Activated naive CD8-positive, alpha-beta T cell (primary cell): ENCODE data around the gene RBFOX1.

Experiments
- H3K27ac Mint-ChIP-seq: one replicate; pipeline ENCODE4 v1.8.0; 2021; ENCODE audit warnings: mixed read lengths
- H3K27me3 Mint-ChIP-seq: one replicate; pipeline ENCODE4 v1.8.0; 2021; ENCODE audit warnings: mixed read lengths
- H3K36me3 Mint-ChIP-seq: one replicate; pipeline ENCODE4 v1.8.0; 2021; ENCODE audit warnings: mixed read lengths
- H3K4me1 Mint-ChIP-seq: one replicate; pipeline ENCODE4 v1.8.0; 2021; ENCODE audit warnings: low read depth, mixed read lengths
- H3K4me3 Mint-ChIP-seq: one replicate; pipeline ENCODE4 v1.8.0; 2021; ENCODE audit warnings: mild to moderate bottlenecking, mixed read lengths
- H3K9me3 Mint-ChIP-seq: one replicate; pipeline ENCODE4 v1.8.0; 2021; ENCODE audit warnings: low read depth, mixed read lengths

RBFOX1 gene

DNA sequence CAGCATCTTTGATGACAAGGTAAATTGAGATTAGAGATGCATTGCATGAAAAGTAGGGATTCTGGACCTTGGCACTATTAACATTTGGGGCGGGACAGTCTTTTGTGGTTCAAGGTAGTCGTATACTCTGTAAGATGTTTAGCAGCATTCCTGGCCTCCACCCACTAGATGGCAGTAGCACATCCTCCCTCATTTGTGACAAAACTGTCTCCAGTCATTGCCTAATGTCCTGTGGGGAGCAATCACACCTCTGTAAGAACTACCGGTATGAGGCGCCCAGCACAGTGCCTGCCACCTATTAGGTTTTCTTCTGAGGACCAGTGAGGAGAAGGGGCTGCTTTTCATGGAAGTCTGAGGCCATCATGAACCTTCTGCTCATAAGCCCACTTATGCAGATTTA is 180.8 kb downstream of the RBFOX1 start:
- no peaks in the 10 kb centered on the region for H3K36me3 Mint-ChIP-seq
- H3K4me1 Mint-ChIP-seq: no peaks in the 10 kb centered on the region
- no peak overlapping the region for H3K4me3 Mint-ChIP-seq
- no peak overlapping the region for H3K27ac Mint-ChIP-seq
- H3K27me3 Mint-ChIP-seq: no peaks in the 10 kb centered on the region
- peaks cover 10% of the 10 kb centered on the region for H3K9me3 Mint-ChIP-seq

GRCh38 chr16:7515543-7515942 is 182.9 kb downstream of the RBFOX1 start:
- Mint-ChIP-seq H3K27me3 (no peaks in the 10 kb centered on the region), H3K4me3 (no peak overlapping the region), H3K9me3 (peaks cover 7% of the 10 kb centered on the region), H3K36me3 (no peaks in the 10 kb centered on the region), H3K27ac (no peak overlapping the region), H3K4me1 (no peaks in the 10 kb centered on the region)

GRCh38 chr16:7517496-7517895 is 184.9 kb downstream of the RBFOX1 start:
- no peaks in the 10 kb centered on the region for H3K4me1 Mint-ChIP-seq
- H3K27ac Mint-ChIP-seq: no peak overlapping the region
- no peaks in the 10 kb centered on the region for H3K27me3 Mint-ChIP-seq
- no peak overlapping the region for H3K4me3 Mint-ChIP-seq
- peaks cover 3% of the 10 kb centered on the region for H3K9me3 Mint-ChIP-seq
- H3K36me3 Mint-ChIP-seq: no peaks in the 10 kb centered on the region

- Mint-ChIP-seq H3K36me3 (no peaks in the 10 kb centered on the region), H3K27ac (no peak overlapping the region), H3K27me3 (no peaks in the 10 kb centered on the region), H3K9me3 (peaks cover 3% of the 10 kb centered on the region), H3K4me3 (no peak overlapping the region), H3K4me1 (no peaks in the 10 kb centered on the region)
Observed at GRCh38 chr16:7518158-7518557, 185.5 kb downstream of the RBFOX1 start.

- Mint-ChIP-seq H3K4me1 (no peaks in the 10 kb centered on the region), H3K27ac (no peak overlapping the region), H3K36me3 (no peaks in the 10 kb centered on the region), H3K4me3 (no peak overlapping the region), H3K9me3 (peaks cover 3% of the 10 kb centered on the region), H3K27me3 (no peaks in the 10 kb centered on the region)
Observed at GRCh38 chr16:7521834-7522233, 189.2 kb downstream of the RBFOX1 start.

GRCh38 chr16:7524419-7524818 is 191.8 kb downstream of the RBFOX1 start:
- Mint-ChIP-seq H3K4me1 (no peaks in the 10 kb centered on the region), H3K27me3 (no peaks in the 10 kb centered on the region), H3K4me3 (no peak overlapping the region), H3K27ac (no peak overlapping the region), H3K36me3 (no peaks in the 10 kb centered on the region), H3K9me3 (peaks cover 3% of the 10 kb centered on the region)

DNA sequence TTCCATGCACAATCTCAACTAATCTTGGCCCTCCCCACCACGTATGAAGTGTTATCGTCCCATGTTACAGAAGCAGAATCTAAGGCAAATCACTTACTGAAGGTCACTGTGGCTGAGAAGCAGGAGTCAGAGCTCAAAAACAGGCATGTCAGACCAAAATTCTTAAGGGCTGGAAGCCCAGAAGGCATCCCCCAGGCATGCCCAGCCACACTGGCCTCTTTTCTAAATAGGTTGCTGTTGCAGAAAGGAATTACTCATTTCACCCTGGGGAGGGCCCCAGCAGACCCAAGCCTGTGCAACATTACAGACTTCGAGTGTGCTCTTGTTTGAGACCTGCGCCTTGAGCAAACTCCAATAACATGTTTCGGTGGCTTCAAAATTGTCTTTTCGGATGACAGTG is 194.1 kb downstream of the RBFOX1 start:
- Mint-ChIP-seq H3K36me3 (no peaks in the 10 kb centered on the region), H3K4me1 (no peaks in the 10 kb centered on the region), H3K27ac (no peak overlapping the region), H3K27me3 (no peaks in the 10 kb centered on the region), H3K4me3 (no peak overlapping the region), H3K9me3 (peaks cover 3% of the 10 kb centered on the region)

- no peaks in the 10 kb centered on the region for H3K9me3 Mint-ChIP-seq
- H3K36me3 Mint-ChIP-seq: no peaks in the 10 kb centered on the region
- no peaks in the 10 kb centered on the region for H3K4me1 Mint-ChIP-seq
Observed at GRCh38 chr16:7532534-7532933, 199.9 kb downstream of the RBFOX1 start.

DNA sequence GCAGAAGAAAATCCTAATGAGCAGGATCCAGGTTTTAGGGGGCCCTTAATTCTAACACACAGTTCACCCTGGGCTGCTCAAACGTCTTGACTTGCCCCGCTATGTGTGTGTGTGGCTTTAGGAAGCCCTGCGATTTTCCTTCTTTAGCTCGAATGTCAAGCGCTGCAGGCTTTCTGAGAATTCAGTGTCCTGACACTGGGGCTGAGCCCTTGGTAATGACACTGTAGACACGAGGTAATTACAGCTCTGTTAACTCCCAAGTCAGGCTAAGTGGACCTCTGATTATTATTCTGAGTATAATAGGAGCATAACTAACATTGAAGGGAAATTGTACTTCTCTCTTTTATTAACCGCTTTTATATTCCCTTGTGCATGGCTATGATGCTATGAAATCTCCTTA is 202.1 kb downstream of the RBFOX1 start:
- Mint-ChIP-seq H3K4me1 (no peaks in the 10 kb centered on the region), H3K4me3 (no peak overlapping the region), H3K27me3 (no peaks in the 10 kb centered on the region), H3K27ac (no peak overlapping the region), H3K9me3 (peaks cover 13% of the 10 kb centered on the region), H3K36me3 (no peaks in the 10 kb centered on the region)

More at GRCh38 chr16:7532534-7532933, 199.9 kb downstream of the RBFOX1 start:
- Mint-ChIP-seq H3K4me3 (no peak overlapping the region), H3K27ac (no peak overlapping the region), H3K27me3 (no peaks in the 10 kb centered on the region)

DNA sequence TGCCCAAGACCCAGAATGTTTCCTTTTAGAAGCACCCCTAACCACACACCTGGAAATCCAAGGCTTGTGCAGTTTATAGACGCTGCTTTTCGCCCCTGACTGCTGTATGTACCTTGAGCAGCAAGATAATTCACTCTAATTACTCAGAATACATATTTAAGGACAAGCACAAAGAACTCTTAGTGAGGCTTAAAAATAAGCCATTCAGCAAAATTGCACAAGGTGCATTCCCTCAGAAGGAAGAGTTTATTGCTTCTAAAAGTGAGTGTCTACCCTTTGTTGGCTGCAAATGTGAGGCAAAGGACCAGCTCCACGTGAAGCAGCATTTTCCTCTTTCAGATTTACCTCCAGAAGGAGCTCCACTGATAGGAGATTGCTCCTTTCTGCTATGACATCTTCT is 208.4 kb downstream of the RBFOX1 start:
- no peak overlapping the region for H3K27ac Mint-ChIP-seq
- H3K36me3 Mint-ChIP-seq: no peaks in the 10 kb centered on the region
- H3K9me3 Mint-ChIP-seq: peaks cover 19% of the 10 kb centered on the region
- no peaks in the 10 kb centered on the region for H3K27me3 Mint-ChIP-seq
- no peaks in the 10 kb centered on the region for H3K4me1 Mint-ChIP-seq
- H3K4me3 Mint-ChIP-seq: no peak overlapping the region

- Mint-ChIP-seq H3K4me3 (no peak overlapping the region), H3K9me3 (peaks cover 7% of the 10 kb centered on the region), H3K36me3 (no peaks in the 10 kb centered on the region), H3K27ac (no peak overlapping the region), H3K27me3 (no peaks in the 10 kb centered on the region), H3K4me1 (no peaks in the 10 kb centered on the region)
Observed at GRCh38 chr16:7545251-7545650, 212.6 kb downstream of the RBFOX1 start.

- Mint-ChIP-seq H3K4me3 (no peak overlapping the region), H3K4me1 (no peaks in the 10 kb centered on the region), H3K9me3 (no peaks in the 10 kb centered on the region), H3K27ac (no peak overlapping the region), H3K36me3 (no peaks in the 10 kb centered on the region), H3K27me3 (no peaks in the 10 kb centered on the region)
Observed at GRCh38 chr16:7546948-7547347, 214.3 kb downstream of the RBFOX1 start.

DNA sequence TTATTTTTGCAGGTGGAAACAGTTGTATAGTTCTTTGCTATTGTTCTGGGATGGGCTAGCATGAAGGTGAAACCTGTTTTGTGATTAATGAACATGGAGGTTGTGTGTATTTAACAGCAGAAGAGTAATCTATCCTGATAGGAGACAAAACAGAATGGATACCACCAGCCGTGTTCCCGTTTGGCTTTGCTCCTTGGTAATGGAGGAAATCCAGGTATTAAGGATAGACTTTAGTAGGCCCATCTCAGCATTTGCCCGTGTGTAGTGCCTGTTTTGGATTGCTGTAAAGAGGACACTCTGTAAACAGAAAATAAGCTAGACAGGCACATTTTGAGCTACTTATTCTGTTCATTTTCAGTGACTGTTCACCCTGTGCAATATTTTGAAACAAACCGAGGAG is 215.1 kb downstream of the RBFOX1 start:
- no peaks in the 10 kb centered on the region for H3K36me3 Mint-ChIP-seq

DNA sequence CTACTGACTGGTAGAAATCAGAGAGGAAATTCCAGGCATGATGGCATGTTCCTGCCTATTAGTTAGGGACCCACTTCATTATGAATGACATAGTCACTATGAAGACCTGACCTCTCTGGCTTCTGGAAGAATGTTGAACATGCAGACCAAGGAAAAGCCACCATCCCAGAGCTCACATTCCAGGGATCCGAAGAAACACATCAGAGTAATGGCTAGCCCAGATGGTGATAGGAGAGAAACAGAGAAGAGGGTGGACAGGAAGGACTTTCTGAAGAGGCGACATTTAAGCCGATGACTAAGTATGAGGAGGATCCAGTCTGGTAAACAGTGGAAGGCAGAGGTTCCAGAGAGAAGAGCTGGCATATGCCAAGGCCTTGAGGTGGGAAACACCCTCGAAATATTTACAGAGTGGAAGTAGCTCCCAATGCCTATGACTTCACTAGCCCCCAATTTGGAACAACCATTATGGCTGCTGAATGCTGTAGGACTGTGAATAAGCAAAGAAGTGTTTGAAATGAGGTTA is 216.2 kb downstream of the RBFOX1 start:
- Mint-ChIP-seq H3K36me3 (no peaks in the 10 kb centered on the region), H3K4me1 (no peaks in the 10 kb centered on the region), H3K27me3 (no peaks in the 10 kb centered on the region), H3K27ac (no peak overlapping the region), H3K9me3 (no peaks in the 10 kb centered on the region), H3K4me3 (no peak overlapping the region)

More for the DNA sequence above, 215.1 kb downstream of the RBFOX1 start:
- no peak overlapping the region for H3K4me3 Mint-ChIP-seq
- H3K9me3 Mint-ChIP-seq: no peaks in the 10 kb centered on the region
- H3K4me1 Mint-ChIP-seq: no peaks in the 10 kb centered on the region
- no peaks in the 10 kb centered on the region for H3K27me3 Mint-ChIP-seq
- H3K27ac Mint-ChIP-seq: no peak overlapping the region

- H3K36me3 Mint-ChIP-seq: no peaks in the 10 kb centered on the region
- no peak overlapping the region for H3K4me3 Mint-ChIP-seq
- H3K27ac Mint-ChIP-seq: no peak overlapping the region
- no peaks in the 10 kb centered on the region for H3K4me1 Mint-ChIP-seq
- no peaks in the 10 kb centered on the region for H3K9me3 Mint-ChIP-seq
- no peaks in the 10 kb centered on the region for H3K27me3 Mint-ChIP-seq
Observed at GRCh38 chr16:7550096-7550495, 217.5 kb downstream of the RBFOX1 start.

DNA sequence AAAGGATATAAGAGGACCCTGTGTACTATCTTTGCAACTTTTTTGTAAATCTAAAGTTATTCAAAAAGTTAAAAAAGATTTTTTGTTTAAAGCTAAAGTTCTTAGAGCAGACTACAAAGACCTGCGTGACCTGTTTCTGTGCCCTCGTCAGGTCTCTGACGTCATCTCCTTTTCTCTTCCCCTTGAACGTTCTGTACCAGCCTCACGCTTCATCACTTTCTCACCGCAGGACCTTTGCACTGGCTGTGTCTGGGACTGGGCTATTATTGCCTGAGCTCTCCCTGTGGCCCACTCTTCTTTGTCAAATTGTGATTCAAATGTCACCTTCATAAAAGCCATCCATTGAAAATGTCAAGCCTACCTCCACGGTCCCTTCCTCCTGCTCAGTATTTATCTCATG is 222.8 kb downstream of the RBFOX1 start:
- H3K27me3 Mint-ChIP-seq: no peaks in the 10 kb centered on the region
- no peak overlapping the region for H3K27ac Mint-ChIP-seq
- H3K4me1 Mint-ChIP-seq: no peaks in the 10 kb centered on the region
- no peak overlapping the region for H3K4me3 Mint-ChIP-seq
- peaks cover 4% of the 10 kb centered on the region for H3K9me3 Mint-ChIP-seq
- no peaks in the 10 kb centered on the region for H3K36me3 Mint-ChIP-seq
